Peyer's patch (tissue), 4 donors: ENCODE results near the gene MYMK. TPM values are rescaled to one million over a fixed set of nuclear protein-coding genes. Genes with fewer than 3 reads are reported as not detected.

ENCODE experiments used
- DNase-seq, 3 donors: peaks; one replicate each; pipeline ENCODE4 v3.0.0-alpha.2; 2017 to 2019
- H3K27ac ChIP-seq, 4 donors: fragments of 200-600 bp; sonication (generic); one replicate each; pipeline ENCODE4 v1.5.1; 2016 to 2019
- H3K27me3 ChIP-seq, 2 donors: fragments of 200-600 bp; sonication (generic); one replicate each; pipeline ENCODE4 v1.5.1; 2019
- H3K36me3 ChIP-seq, 3 donors: fragments of 200-600 bp; sonication (generic); one replicate each; pipeline ENCODE4 v1.5.1; 2016 to 2019
- H3K4me1 ChIP-seq, 4 donors: fragments of 200-600 bp; sonication (generic); one replicate each; pipeline ENCODE4 v1.5.1; 2016 to 2019
- H3K4me3 ChIP-seq, 4 donors: fragments of 200-600 bp; sonication (generic); 1 replicate in 3 of 4; 2 replicates in 1 of 4; pipeline ENCODE4 v1.5.1; 2016 to 2019; ENCODE audit warnings: mild to moderate bottlenecking in 1 of 4
- H3K9me3 ChIP-seq, 4 donors: fragments of 200-600 bp; sonication (generic); one replicate each; pipeline ENCODE4 v1.5.1; 2016 to 2019; ENCODE audit warnings: mild to moderate bottlenecking in 1 of 4
- CTCF ChIP-seq, 6 experiments: fragments of 450-650 bp in 4 of 6; fragments of 200-600 bp in 2 of 6; sonication (generic) in 1 of 6; IDR thresholded peaks; one replicate each; pipeline ENCODE4 v1.5.1; 2017 to 2019; ENCODE audit warnings: antibody characterized with exemption in 6 of 6, mild to moderate bottlenecking in 3 of 6, moderate library complexity in 1 of 6
- POLR2A ChIP-seq, 2 donors: fragments of 450-650 bp; IDR thresholded peaks; one replicate each; pipeline ENCODE4 v1.5.1; 2017; ENCODE audit warnings: antibody characterized with exemption in 2 of 2, mild to moderate bottlenecking in 2 of 2, moderate library complexity in 2 of 2
- total RNA-seq, 4 donors: library from RNA; depleted of rRNA; stranded (reverse); fragments of >200 nt; gene quantifications; one replicate each; pipeline ENCODE4 v1.1.0, GENCODE V29; 2016

The MYMK gene
- total RNA-seq, 4 donors from 2014 or later: not detected

- Histone ChIP-seq H3K27ac (no peak overlapping the region), H3K4me1 (peaks cover 0 to 33% (median 5%) of the 10 kb centered on the region in 4 donors), H3K36me3 (no peaks in the 10 kb centered on the region), H3K27me3 (no peaks in the 10 kb centered on the region), H3K4me3 (no peak overlapping the region), H3K9me3 (no peaks in the 10 kb centered on the region)
- TF ChIP-seq POLR2A (IDR thresholded peaks at IDR 0.05) (no peak), CTCF (IDR thresholded peaks at IDR 0.05) (no peak)
- no peak for DNase-seq
Observed at GRCh38 chr9:133536080-133536479, 11.3 kb upstream of the MYMK start.

- H3K27me3 ChIP-seq: no peaks in the 10 kb centered on the region
Observed at GRCh38 chr9:133535306-133535877, 10.6 kb upstream of the MYMK start.

GRCh38 chr9:133534346-133535291, 9.9 kb upstream of the MYMK start, which contains the start of gene ADAMTSL2:
ADAMTSL2 (plus strand) TSS chr9:133534704; CDS start chr9:133536713, 2,009 bp downstream.
- no peaks in the 10 kb centered on the region for H3K27me3 ChIP-seq
- H3K27ac ChIP-seq: peak within 1 kb of the TSS; percentile 5 to 52 (median 42)
- H3K4me3 ChIP-seq: peak within 1 kb of the TSS; percentile 24 to 48 (median 35)
- H3K4me1 ChIP-seq: peaks cover 0 to 28% (median 5%) of the 10 kb centered on the region in 4 donors
- no peaks in the 10 kb centered on the region for H3K9me3 ChIP-seq
- DNase-seq: peak in 1 of 3 donors; percentile 59
- no peak for TF ChIP-seq POLR2A (IDR thresholded peaks at IDR 0.05)
- no peak for TF ChIP-seq CTCF (IDR thresholded peaks at IDR 0.05)
- H3K36me3 ChIP-seq: no peaks in the 10 kb centered on the region

More at GRCh38 chr9:133535306-133535877, 10.6 kb upstream of the MYMK start:
- H3K4me3 ChIP-seq: peak overlapping the region in 3 of 4 donors; percentile 30 to 48 (median 40)
- no peaks in the 10 kb centered on the region for H3K9me3 ChIP-seq
- H3K36me3 ChIP-seq: no peaks in the 10 kb centered on the region
- TF ChIP-seq POLR2A (IDR thresholded peaks at IDR 0.05): no peak
- no peak for TF ChIP-seq CTCF (IDR thresholded peaks at IDR 0.05)
- no peak overlapping the region for H3K27ac ChIP-seq
- peaks cover 0 to 33% (median 5%) of the 10 kb centered on the region in 4 donors for H3K4me1 ChIP-seq
- no peak for DNase-seq

GRCh38 chr9:133533857-133534256, 9.1 kb upstream of the MYMK start:
- Histone ChIP-seq H3K27ac (peak overlapping the region; percentile 5 to 52 (median 42)), H3K36me3 (no peaks in the 10 kb centered on the region), H3K9me3 (no peaks in the 10 kb centered on the region), H3K4me3 (peak overlapping the region in 2 of 4 donors; percentile 40 to 48), H3K4me1 (peaks cover 0 to 21% (median 5%) of the 10 kb centered on the region in 4 donors), H3K27me3 (no peaks in the 10 kb centered on the region)
- TF ChIP-seq POLR2A (IDR thresholded peaks at IDR 0.05) (no peak), CTCF (IDR thresholded peaks at IDR 0.05) (no peak)
- DNase-seq: no peak

GRCh38 chr9:133532937-133533668, 8.3 kb upstream of the MYMK start:
- Histone ChIP-seq H3K27me3 (no peaks in the 10 kb centered on the region), H3K27ac (peak overlapping the region in 1 of 4 donors; percentile 46), H3K9me3 (no peaks in the 10 kb centered on the region), H3K4me1 (peaks cover 0 to 27% (median 5%) of the 10 kb centered on the region in 4 donors), H3K4me3 (no peak overlapping the region), H3K36me3 (no peaks in the 10 kb centered on the region)
- peak; percentile 44 to 74 (median 67) for DNase-seq
- TF ChIP-seq CTCF (IDR thresholded peaks at IDR 0.05) (peak in 4 of 6 experiments; percentile 35 to 57 (median 51)), POLR2A (IDR thresholded peaks at IDR 0.05) (no peak)
